ENCODE results near the gene GLRA1. TPM values are rescaled to one million over a fixed set of nuclear protein-coding genes. Genes with fewer than 3 reads are reported as not detected.

GLRA1 gene
- total and polyA plus RNA-seq, 4 donors = not detected

DNA sequence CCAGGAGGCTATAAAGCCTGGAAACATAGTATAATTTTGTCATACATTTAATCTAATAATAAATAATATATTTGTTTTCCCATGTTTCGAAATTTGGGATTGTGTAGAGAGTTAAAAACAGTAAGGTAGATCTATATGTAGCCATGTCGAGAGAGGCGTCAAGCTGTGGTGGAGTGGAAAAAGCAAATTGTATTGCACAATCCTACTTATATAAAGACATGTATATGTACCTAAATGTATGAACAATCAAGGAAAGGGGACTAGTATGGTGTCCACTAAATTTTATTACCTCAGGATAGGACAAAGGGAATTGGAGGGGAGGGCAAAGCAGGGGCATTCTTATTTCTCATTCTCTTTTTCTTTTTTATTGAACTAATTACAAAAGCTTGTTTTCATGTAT, 52.0 kb downstream of the GLRA1 start:
- TF ChIP-seq RXRA (IDR thresholded peaks at IDR 0.05) = no peak
- TF ChIP-seq, protein P1, sequence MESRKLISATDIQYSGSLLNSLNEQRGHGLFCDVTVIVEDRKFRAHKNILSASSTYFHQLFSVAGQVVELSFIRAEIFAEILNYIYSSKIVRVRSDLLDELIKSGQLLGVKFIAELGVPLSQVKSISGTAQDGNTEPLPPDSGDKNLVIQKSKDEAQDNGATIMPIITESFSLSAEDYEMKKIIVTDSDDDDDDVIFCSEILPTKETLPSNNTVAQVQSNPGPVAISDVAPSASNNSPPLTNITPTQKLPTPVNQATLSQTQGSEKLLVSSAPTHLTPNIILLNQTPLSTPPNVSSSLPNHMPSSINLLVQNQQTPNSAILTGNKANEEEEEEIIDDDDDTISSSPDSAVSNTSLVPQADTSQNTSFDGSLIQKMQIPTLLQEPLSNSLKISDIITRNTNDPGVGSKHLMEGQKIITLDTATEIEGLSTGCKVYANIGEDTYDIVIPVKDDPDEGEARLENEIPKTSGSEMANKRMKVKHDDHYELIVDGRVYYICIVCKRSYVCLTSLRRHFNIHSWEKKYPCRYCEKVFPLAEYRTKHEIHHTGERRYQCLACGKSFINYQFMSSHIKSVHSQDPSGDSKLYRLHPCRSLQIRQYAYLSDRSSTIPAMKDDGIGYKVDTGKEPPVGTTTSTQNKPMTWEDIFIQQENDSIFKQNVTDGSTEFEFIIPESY (IDR thresholded peaks at IDR 0.05) = no peak
- TF ChIP-seq HNF4A (conservative IDR thresholded peaks at IDR 0.05) = no peak
- TF ChIP-seq YY1 (IDR thresholded peaks at IDR 0.05) = no peak
- no peak for TF ChIP-seq TAF1 (conservative IDR thresholded peaks at IDR 0.05)
- TF ChIP-seq HNF4G (IDR thresholded peaks at IDR 0.05) = no peak
- WGBS = 88% methylated on average over 3 of the region's 3 CpGs
- H3K9ac ChIP-seq (ENCODE audit: low read depth in 1 of 2, low read length in 2 of 2) = no peak overlapping the region
- DNase-seq (ENCODE audit: low spot score) = no peak
- no peak overlapping the region for H3K4me3 ChIP-seq (ENCODE audit: low read depth in 1 of 3, low read length in 3 of 3)
- H3K9me3 ChIP-seq (ENCODE audit: control insufficient read depth in 4 of 4, low read length in 3 of 4) = peaks cover 0 to 6% (median 3%) of the 10 kb centered on the region in 4 donors
- no peaks in the 10 kb centered on the region for H3K27me3 ChIP-seq (ENCODE audit: control insufficient read depth in 4 of 4, insufficient read depth in 4 of 4, low read length in 3 of 4)
- H3K4me1 ChIP-seq (ENCODE audit: control insufficient read depth in 4 of 4, insufficient read depth in 4 of 4, low read length in 3 of 4) = no peaks in the 10 kb centered on the region
- no peaks in the 10 kb centered on the region for H3K36me3 ChIP-seq (ENCODE audit: control insufficient read depth in 4 of 4, insufficient read depth in 3 of 4, low read depth in 1 of 4, low read length in 3 of 4)
- no peak overlapping the region for H3K27ac ChIP-seq (ENCODE audit: low read depth in 1 of 2, low read length in 2 of 2)

DNA sequence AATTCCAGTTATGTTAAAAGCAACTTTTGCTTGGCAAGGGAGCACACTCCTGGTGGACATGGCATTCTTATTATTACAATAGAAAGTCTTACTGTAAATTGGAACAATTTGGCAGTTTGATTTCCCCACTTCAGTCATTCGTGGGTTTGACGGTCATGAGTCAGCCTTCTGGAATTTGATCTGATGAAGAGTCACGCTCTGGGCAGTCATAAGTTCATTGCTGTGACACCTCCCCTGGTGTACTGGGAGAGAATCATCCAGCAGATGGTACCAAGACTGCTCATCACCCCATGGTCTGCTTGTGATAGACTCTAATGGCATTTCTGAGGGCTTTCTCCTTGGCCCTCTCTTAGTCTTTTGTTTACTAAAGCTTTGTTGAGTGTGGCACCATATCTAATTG, 53.8 kb downstream of the GLRA1 start:
- DNase-seq (ENCODE audit: low spot score) = no peak
- no peaks in the 10 kb centered on the region for H3K4me1 ChIP-seq (ENCODE audit: control insufficient read depth in 4 of 4, insufficient read depth in 4 of 4, low read length in 3 of 4)
- no peak overlapping the region for H3K27ac ChIP-seq (ENCODE audit: low read depth in 1 of 2, low read length in 2 of 2)
- H3K27me3 ChIP-seq (ENCODE audit: control insufficient read depth in 4 of 4, insufficient read depth in 4 of 4, low read length in 3 of 4) = peaks cover 0 to under 1% (median 0%) of the 10 kb centered on the region in 4 donors
- no peak overlapping the region for H3K4me3 ChIP-seq (ENCODE audit: low read depth in 1 of 3, low read length in 3 of 3)
- no peak for TF ChIP-seq EGR1 (IDR thresholded peaks at IDR 0.05; ENCODE audit: low read depth in 2 of 2)
- no peak for TF ChIP-seq YY1 (IDR thresholded peaks at IDR 0.05)
- no peak for TF ChIP-seq SP1 (IDR thresholded peaks at IDR 0.05)
- TF ChIP-seq GABPA (IDR thresholded peaks at IDR 0.05 in 1 of 2, conservative IDR thresholded peaks at IDR 0.05 in 1 of 2) = no peak
- no peak for TF ChIP-seq HNF4G (IDR thresholded peaks at IDR 0.05)
- TF ChIP-seq JUND (IDR thresholded peaks at IDR 0.05) = no peak
- TF ChIP-seq FOXA2 (IDR thresholded peaks at IDR 0.05) = no peak
- TF ChIP-seq HNF4A (conservative IDR thresholded peaks at IDR 0.05) = no peak
- H3K9ac ChIP-seq (ENCODE audit: low read depth in 1 of 2, low read length in 2 of 2) = no peak overlapping the region
- H3K9me3 ChIP-seq (ENCODE audit: control insufficient read depth in 4 of 4, low read length in 3 of 4) = no peaks in the 10 kb centered on the region
- 77% methylated on average over 3 of the region's 3 CpGs for WGBS
- no peaks in the 10 kb centered on the region for H3K36me3 ChIP-seq (ENCODE audit: control insufficient read depth in 4 of 4, insufficient read depth in 3 of 4, low read depth in 1 of 4, low read length in 3 of 4)

DNA sequence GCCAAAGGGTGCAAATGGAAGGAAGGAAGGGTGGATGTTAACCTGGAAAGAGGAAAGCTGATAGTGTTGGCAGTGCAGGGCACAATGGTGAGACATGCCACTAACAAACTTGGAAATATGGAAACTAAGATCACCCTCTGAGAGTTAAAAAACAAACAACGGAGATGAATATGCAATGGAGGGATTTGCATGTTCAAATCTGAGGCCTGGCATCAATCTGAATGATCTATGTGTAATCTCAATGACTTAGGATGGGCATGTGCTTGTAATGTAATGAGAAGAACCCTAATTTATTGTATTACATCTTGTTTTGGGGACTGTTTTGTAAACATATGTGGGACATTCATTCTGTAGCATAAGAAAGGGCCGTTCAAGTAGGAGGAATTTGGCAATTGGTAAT, 54.4 kb downstream of the GLRA1 start:
- H3K4me3 ChIP-seq (ENCODE audit: low read depth in 1 of 3, low read length in 3 of 3) = no peak overlapping the region
- TF ChIP-seq HNF4G (IDR thresholded peaks at IDR 0.05) (no peak), FOXA2 (IDR thresholded peaks at IDR 0.05) (no peak), RAD21 (IDR thresholded peaks at IDR 0.05) (no peak), RXRA (IDR thresholded peaks at IDR 0.05) (no peak), SP1 (IDR thresholded peaks at IDR 0.05) (no peak), JUND (IDR thresholded peaks at IDR 0.05) (no peak), NR2F2 (IDR thresholded peaks at IDR 0.05) (no peak), YY1 (IDR thresholded peaks at IDR 0.05) (no peak), FOXA1 (IDR thresholded peaks at IDR 0.05) (no peak)
- TF ChIP-seq, protein P2, sequence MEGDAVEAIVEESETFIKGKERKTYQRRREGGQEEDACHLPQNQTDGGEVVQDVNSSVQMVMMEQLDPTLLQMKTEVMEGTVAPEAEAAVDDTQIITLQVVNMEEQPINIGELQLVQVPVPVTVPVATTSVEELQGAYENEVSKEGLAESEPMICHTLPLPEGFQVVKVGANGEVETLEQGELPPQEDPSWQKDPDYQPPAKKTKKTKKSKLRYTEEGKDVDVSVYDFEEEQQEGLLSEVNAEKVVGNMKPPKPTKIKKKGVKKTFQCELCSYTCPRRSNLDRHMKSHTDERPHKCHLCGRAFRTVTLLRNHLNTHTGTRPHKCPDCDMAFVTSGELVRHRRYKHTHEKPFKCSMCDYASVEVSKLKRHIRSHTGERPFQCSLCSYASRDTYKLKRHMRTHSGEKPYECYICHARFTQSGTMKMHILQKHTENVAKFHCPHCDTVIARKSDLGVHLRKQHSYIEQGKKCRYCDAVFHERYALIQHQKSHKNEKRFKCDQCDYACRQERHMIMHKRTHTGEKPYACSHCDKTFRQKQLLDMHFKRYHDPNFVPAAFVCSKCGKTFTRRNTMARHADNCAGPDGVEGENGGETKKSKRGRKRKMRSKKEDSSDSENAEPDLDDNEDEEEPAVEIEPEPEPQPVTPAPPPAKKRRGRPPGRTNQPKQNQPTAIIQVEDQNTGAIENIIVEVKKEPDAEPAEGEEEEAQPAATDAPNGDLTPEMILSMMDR (IDR thresholded peaks at IDR 0.05; ENCODE audit: low read depth, low read length, missing input control) = no peak
- no peak overlapping the region for H3K27ac ChIP-seq (ENCODE audit: low read depth in 1 of 2, low read length in 2 of 2)
- H3K4me1 ChIP-seq (ENCODE audit: control insufficient read depth in 4 of 4, insufficient read depth in 4 of 4, low read length in 3 of 4) = no peaks in the 10 kb centered on the region
- no peak overlapping the region for H3K9ac ChIP-seq (ENCODE audit: low read depth in 1 of 2, low read length in 2 of 2)
- no peak for DNase-seq (ENCODE audit: low spot score)
- H3K9me3 ChIP-seq (ENCODE audit: control insufficient read depth in 4 of 4, low read length in 3 of 4) = no peaks in the 10 kb centered on the region
- peaks cover 0 to 2% (median 0%) of the 10 kb centered on the region in 4 donors for H3K27me3 ChIP-seq (ENCODE audit: control insufficient read depth in 4 of 4, insufficient read depth in 4 of 4, low read length in 3 of 4)
- H3K36me3 ChIP-seq (ENCODE audit: control insufficient read depth in 4 of 4, insufficient read depth in 3 of 4, low read depth in 1 of 4, low read length in 3 of 4) = no peaks in the 10 kb centered on the region
- WGBS = 83% methylated on average over 2 of the region's 2 CpGs

Data from liver (tissue), 9 donors.